Prostate gland (tissue), 2 donors: ENCODE data around the gene ARHGEF39. TPM values are rescaled to one million over a fixed set of nuclear protein-coding genes. Genes with fewer than 3 reads are reported as not detected.

Experiments used
- DNase-seq: peaks from one replicate; pipeline ENCODE4 v3.0.0-alpha.2; 2019; ENCODE audit warnings: low spot score
- H3K27ac ChIP-seq, 2 donors: fragments of 200-600 bp; sonication (generic); 2 replicates each; pipeline ENCODE4 v1.5.1; 2017 to 2019
- H3K27me3 ChIP-seq: fragments of 200-600 bp; sonication (generic); replicated peaks from 2 replicates; pipeline ENCODE4 v1.5.1; 2019; ENCODE audit not compliant: insufficient read depth
- H3K36me3 ChIP-seq, 2 donors: fragments of 200-600 bp; sonication (generic); 1 replicate in 1 of 2; 2 replicates in 1 of 2; pipeline versions ENCODE4 v1.5.1 to v1.8.1; 2017 to 2019
- H3K4me1 ChIP-seq: fragments of 200-600 bp; sonication (generic); replicated peaks from 2 replicates; pipeline ENCODE4 v1.5.1; 2019
- H3K4me3 ChIP-seq, 2 donors: fragments of 200-600 bp; sonication (generic); 2 replicates each; pipeline ENCODE4 v1.5.1; 2017 to 2019
- H3K9me3 ChIP-seq: fragments of 200-600 bp; sonication (generic); 2 replicates; pipeline ENCODE4 v1.5.1; 2017
- POLR2A ChIP-seq: fragments of 450-650 bp; IDR thresholded peaks from one replicate; pipeline ENCODE4 v1.6.1; 2016; ENCODE audit warnings: antibody characterized with exemption, mild to moderate bottlenecking
- POLR2AphosphoS5 ChIP-seq: sonication (generic); formaldehyde crosslinking; IDR thresholded peaks from one replicate; pipeline ENCODE4 v1.6.1; 2017; ENCODE audit warnings: antibody characterized with exemption
- WGBS: methylation state at CpG from one replicate; pipeline ENCODE4 v1.1.5; 2018; 5-methylcytosine and 5-hydroxymethylcytosine counted together
- intact Hi-C: fragments of 100-400 bp; cut with DNase I; formaldehyde crosslinking; loops from one replicate; pipeline ENCODE4 v1.14.2; 2022
- total RNA-seq, 2 donors: library from RNA; depleted of rRNA; stranded (reverse); fragments of >200 nt; gene quantifications; one replicate each; pipeline ENCODE4 v1.1.0, GENCODE V29; 2016
- TF ChIP-seq, protein P1 (sequence below), 4 experiments: fragments of 200-600 bp in 2 of 4; fragments of 450-650 bp in 2 of 4; sonication (generic) in 2 of 4; IDR thresholded peaks; 1 replicate in 3 of 4; 2 replicates in 1 of 4; pipeline ENCODE4 v1.5.1; 2016 to 2019; ENCODE audit warnings: antibody characterized with exemption in 4 of 4, mild to moderate bottlenecking in 2 of 4, moderate library complexity in 2 of 4

The ARHGEF39 gene
- total RNA-seq, 2 donors from 2014 or later = 1.1 to 1.8 TPM

DNA sequence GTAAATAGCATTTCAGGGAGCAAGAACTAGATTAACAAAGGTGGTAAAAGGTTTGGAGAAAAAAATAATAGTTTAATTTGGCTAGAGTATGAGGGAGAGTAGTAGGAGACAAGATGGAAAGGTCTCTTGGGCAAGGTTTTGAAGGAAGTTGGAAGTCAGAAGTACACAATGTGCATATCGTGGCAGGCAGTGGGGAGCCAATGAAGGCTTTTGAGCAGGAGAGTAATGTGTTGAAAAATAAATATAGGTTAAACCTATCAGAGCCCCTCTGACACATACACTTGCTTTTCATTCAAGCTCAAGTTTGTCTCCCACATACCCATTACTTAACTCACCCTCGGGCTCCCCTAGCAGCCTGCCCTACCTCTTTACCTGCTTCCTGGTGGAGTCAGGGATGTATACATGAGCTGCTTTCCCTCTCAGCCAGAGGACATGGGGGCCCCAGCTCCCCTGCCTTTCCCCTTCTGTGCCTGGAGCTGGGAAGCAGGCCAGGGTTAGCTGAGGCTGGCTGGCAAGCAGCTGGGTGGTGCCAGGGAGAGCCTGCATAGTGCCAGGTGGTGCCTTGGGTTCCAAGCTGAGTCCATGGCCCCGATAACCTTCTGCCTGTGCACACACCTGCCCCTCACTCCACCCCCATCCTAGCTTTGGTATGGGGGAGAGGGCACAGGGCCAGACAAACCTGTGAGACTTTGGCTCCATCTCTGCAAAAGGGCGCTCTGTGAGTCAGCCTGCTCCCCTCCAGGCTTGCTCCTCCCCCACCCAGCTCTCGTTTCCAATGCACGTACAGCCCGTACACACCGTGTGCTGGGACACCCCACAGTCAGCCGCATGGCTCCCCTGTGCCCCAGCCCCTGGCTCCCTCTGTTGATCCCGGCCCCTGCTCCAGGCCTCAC lies 8.4 kb upstream of the ARHGEF39 start, which contains the start of gene CA9:
Gene CA9, plus strand, starts transcription at position 797 of the 893 bp plus-strand sequence. Its CDS starts 32 bp downstream, at position 829.
- Histone ChIP-seq H3K27me3 (no peaks in the 10 kb centered on the region), H3K4me3 (no peak within 1 kb of the TSS), H3K4me1 (no peaks in the 10 kb centered on the region), H3K36me3 (no peaks in the 10 kb centered on the region), H3K9me3 (no peaks in the 10 kb centered on the region), H3K27ac (no peak within 1 kb of the TSS)
- intact Hi-C loops = no loop called here
- DNase-seq = no peak
- 21% methylated on average over 10 of the region's 10 CpGs for WGBS
- TF ChIP-seq, protein P1, sequence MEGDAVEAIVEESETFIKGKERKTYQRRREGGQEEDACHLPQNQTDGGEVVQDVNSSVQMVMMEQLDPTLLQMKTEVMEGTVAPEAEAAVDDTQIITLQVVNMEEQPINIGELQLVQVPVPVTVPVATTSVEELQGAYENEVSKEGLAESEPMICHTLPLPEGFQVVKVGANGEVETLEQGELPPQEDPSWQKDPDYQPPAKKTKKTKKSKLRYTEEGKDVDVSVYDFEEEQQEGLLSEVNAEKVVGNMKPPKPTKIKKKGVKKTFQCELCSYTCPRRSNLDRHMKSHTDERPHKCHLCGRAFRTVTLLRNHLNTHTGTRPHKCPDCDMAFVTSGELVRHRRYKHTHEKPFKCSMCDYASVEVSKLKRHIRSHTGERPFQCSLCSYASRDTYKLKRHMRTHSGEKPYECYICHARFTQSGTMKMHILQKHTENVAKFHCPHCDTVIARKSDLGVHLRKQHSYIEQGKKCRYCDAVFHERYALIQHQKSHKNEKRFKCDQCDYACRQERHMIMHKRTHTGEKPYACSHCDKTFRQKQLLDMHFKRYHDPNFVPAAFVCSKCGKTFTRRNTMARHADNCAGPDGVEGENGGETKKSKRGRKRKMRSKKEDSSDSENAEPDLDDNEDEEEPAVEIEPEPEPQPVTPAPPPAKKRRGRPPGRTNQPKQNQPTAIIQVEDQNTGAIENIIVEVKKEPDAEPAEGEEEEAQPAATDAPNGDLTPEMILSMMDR (IDR thresholded peaks at IDR 0.05) = no peak
- no peak for TF ChIP-seq POLR2AphosphoS5
- no peak for TF ChIP-seq POLR2A

DNA sequence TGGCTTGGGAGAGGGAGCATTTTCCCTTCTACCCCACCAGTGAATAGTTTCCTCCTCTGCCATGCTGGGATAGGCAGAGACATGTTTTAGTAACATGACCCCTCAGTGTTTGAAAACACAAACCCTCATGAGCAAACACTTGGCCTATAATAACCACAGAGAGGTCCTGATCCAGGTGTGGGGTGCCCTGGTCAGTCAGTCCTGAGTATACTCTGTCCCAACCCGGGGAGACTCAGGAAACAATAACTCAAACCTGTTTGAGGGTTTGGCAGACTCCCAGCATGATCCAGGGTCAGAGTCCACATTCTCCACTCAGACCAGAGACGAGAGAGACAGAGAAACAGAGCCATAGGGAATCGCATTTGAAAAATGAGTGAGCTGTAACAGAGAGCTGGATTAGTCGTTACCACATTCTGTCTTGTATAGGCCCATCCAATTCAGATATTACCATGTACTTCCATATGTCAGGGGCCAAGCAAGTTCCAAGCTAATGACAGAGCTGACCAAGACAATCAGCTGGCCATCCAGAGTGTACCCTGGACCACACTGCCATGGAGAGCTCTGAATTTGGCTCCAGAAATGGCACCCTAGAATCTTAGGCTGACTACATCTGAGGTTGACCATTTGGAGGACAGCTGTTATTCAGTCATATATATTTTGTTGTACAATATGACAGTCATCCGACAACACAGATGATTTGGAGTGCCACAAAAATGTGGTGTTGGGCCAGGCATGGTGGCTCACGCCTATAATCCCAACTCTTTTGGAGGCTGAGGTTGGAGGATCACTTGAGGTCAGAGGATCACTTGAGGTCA lies 4.5 kb upstream of the ARHGEF39 start:
- Histone ChIP-seq H3K36me3 (no peaks in the 10 kb centered on the region), H3K9me3 (no peaks in the 10 kb centered on the region), H3K4me1 (no peaks in the 10 kb centered on the region), H3K27me3 (no peaks in the 10 kb centered on the region), H3K27ac (peak overlapping the region in 1 of 2 donors; percentile 11), H3K4me3 (no peak overlapping the region)
- 53% methylated on average over 6 of the region's 6 CpGs for WGBS
- no peak for DNase-seq
- TF ChIP-seq POLR2AphosphoS5 = no peak
- no peak for TF ChIP-seq POLR2A
- TF ChIP-seq, protein P1 (IDR thresholded peaks at IDR 0.05) = no peak
- intact Hi-C loops = no loop called here

DNA sequence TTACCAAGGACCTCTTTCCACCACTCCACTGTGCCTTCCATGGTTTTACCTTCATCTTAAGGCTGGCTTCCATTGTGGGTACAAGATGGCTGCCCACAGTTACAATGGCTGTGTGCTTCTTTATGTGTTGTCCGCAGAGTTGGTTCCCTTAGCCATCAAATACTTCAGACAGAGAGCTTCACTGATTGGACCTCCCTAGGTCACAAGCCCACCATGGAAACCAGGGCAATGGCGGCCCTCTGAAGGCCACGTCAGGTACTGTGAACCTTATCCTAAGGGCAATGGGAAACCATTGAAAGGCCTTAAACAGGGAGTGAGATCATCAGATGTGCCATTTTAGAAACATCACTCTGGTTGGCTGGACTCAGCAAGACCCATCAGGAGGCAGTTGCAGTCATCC lies 2.9 kb upstream of the ARHGEF39 start:
- Histone ChIP-seq H3K36me3 (no peaks in the 10 kb centered on the region), H3K4me3 (no peak overlapping the region), H3K27ac (no peak overlapping the region), H3K27me3 (no peaks in the 10 kb centered on the region), H3K4me1 (no peaks in the 10 kb centered on the region), H3K9me3 (no peaks in the 10 kb centered on the region)
- intact Hi-C loops = no loop called here
- no peak for DNase-seq
- TF ChIP-seq POLR2AphosphoS5 = no peak
- 96% methylated on average over 3 of the region's 3 CpGs for WGBS

DNA sequence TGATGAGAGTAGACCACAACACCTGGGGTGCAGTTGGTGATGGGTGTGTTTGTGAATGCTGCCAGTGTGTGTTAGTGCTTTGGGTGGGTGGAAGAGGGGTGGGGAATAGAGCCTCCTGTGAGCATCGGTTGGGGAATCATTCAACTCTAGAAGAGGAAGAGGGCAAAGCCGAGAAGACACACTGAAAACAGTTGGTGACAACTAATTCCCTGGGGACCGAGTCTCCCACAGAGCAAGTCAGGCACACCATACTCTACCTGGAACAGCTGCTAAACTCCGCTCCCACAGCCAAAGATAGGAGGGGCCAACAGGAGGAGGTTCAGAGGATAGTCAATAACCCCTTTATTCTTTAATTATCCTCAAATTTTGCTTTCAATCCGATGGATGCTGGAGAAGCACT lies 1.6 kb upstream of the ARHGEF39 start:
- Histone ChIP-seq H3K9me3 (no peaks in the 10 kb centered on the region), H3K4me3 (no peak overlapping the region), H3K27me3 (no peaks in the 10 kb centered on the region), H3K36me3 (no peaks in the 10 kb centered on the region), H3K27ac (no peak overlapping the region), H3K4me1 (no peaks in the 10 kb centered on the region)
- WGBS = 89% methylated on average over 5 of the region's 5 CpGs
- intact Hi-C loops = no loop called here
- TF ChIP-seq POLR2A (no peak), POLR2AphosphoS5 (no peak)
- TF ChIP-seq, protein P1 (IDR thresholded peaks at IDR 0.05) = no peak
- no peak for DNase-seq

DNA sequence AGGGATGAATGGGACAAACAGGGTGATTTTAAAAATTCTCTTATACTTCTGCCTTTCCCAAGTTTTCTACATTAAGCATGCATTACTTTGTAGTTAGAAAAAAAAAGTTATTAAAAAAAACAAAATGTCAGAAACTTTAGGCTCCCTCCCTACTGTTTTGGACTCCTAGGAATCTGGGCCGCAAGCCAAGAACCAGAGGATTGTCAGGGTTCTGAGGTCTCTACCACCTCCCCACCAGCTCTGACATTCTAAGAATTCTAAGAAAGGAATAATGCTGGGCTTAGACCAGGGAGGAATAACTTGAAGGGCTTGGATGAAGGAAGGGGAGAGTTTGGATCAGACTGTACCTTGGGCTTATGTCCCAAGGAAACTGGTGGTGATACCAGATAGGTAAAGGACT lies 1.1 kb upstream of the ARHGEF39 start:
- Histone ChIP-seq H3K9me3 (no peaks in the 10 kb centered on the region), H3K4me3 (no peak overlapping the region), H3K4me1 (no peaks in the 10 kb centered on the region), H3K27me3 (no peaks in the 10 kb centered on the region), H3K27ac (no peak overlapping the region), H3K36me3 (no peaks in the 10 kb centered on the region)
- intact Hi-C loops = no loop called here
- DNase-seq = no peak
- 82% methylated on average over 1 of the region's 1 CpG for WGBS
- TF ChIP-seq POLR2AphosphoS5 = no peak
- TF ChIP-seq POLR2A = no peak
- TF ChIP-seq, protein P1 (IDR thresholded peaks at IDR 0.05) = no peak
